DMS79 (cell line): Measurements from ENCODE around the gene SFT2D3.

ENCODE experiments used
- DNase-seq: peaks from one replicate; lab custom pipeline; 2025; lab: John Stamatoyannopoulos, UW

SFT2D3 gene

DNA sequence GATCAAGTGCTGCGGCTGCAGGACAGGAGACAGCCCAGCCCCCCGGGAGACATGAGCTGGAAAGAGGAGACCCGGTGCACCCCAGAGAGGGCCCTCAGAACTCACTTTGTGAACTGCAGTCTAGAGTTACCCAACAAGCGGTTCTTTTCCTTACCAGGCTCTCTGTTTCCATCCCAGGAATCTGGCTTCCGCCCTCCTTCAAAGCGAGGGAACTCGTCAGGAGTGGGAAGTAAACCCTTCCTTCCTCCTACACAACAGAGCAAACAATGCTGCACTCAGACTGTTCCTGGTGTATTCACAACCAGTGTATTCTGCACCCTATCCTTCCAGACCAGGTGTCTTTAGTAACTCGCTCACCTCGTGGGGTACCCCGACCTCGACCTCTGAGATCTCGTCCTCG is 8.0 kb downstream of the SFT2D3 start:
- no peak for DNase-seq

DNA sequence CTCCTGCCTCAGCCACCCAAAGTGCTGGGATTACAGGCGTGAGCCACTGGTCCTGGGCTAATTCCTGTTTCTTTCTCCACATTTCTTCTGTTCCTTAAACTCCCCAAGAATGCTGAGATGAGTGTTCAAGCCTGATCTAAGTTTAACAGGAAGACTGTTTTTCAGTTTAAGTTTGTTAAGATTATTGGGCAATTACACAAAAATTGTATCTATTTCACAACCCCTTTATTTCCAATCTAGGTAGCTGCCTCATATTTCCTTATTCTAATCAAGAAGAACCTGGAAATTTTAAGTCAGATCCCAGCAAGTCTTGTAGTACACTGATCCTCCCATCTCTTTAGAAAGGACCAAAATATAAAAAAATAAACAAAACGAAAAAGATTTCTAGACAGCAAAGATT is 11.7 kb downstream of the SFT2D3 start:
- no peak for DNase-seq

DNA sequence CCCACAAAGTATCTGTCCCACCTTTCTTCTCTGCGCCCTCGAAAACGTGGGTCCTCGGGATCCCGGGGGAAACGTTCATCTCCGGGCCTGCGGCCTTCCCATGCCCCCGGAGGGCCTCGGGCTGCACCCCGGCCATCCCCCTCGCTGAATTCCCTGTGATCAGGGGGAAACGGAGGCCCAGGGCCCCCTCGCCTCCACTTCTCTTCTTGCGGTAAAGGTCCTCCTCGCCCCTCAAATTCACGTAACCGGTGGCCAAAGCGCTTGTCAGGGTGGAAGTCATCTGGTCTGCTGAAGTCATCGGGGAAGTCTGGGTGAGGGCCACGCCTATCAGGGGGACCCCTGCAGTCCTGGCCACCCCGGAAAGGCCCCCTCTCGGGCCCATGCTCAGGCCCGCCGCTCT is 12.3 kb downstream of the SFT2D3 start:
- DNase-seq: no peak

DNA sequence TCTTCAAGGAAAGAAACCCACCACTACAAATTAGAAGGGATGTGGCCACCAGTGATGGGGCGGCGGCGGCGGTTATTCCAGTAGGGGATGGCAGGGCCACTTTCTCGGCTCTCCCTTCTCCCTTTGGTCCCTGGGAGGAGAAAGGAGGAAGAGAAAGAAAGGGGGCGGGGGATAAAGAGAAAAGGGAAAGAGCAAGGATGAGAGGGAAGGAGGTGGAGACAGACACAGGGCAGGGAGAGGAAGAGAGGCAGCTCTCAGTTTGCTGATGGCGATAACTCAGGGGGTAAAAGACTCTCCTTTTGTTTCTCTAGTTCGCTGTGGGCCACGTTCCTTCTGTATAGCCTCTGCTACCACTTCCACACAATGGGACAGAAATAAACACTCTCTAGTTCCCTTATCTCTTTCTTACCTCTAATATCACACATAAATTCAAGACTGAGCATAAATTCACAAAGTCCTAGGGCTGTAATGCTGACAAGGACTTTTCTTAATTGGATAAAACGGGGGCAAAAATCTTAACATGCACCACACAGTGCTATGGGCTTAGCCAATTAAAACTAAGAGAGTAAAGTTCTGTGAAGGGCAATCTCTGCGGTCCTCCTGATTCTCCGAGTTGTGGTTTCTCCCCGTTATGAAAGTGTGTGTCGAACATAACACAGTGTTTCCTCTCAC is 14.6 kb downstream of the SFT2D3 start:
- no peak for DNase-seq

DNA sequence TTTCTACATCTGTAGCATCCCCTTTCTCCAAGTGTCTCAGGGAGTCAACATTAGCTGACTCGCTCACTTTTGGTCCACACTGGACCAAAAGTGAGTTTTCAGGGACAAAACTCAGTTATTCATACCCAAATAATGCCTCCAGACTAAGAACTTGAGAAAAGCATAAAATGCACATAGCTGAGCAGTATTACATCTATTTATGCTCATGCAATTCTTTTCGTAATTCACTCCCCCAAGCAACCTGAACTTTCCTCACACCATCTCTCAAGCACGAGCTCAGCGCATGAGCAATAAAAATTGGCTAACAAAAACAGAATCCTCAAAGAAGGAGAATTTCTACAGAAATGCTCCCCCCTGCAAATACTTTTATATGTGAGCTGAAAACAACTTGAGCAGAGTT is 17.0 kb downstream of the SFT2D3 start:
- DNase-seq: no peak

DNA sequence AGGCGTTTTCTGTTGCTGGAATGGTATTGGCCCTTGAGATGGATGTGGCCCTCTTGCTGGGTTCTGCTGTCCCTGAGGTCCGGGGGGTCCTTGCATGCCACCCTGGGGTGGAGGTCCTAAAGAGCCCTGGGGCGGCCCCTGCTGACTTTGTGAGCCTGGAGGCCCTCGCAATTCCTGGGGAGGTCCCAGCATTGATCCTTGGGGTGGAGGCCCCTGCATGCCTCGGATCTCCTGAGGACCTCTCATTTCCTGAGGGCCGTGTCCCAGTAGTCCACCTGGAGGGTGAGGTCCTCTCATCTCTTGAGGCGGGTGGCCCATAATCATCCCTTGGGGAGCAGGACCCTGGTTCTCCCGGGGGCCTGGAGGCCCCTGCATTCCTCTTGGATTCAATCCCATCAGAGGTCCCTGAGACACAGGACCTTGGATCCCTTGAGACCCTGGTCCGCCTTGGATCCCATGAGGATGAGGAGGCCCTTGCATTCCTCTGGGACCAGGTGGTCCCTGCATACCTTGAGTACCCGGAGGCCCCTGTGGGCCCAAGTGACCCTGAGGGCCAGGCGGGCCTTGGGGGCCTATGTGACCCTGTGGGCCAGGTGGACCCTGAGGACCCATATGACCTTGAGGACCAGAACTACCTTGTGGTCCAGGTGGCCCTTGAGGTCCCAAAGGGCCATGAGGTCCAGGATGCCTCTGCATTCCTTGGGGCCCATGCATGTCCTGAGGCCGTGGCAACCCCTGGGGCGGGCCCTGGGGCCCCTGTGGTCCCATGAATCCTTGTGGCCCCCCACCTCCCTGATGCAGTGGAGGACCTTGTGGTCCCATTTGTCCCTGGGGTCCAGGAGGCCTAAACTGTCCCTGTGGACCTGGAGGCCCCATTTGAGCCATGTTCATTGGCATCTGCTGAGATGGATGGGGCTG is 18.3 kb downstream of the SFT2D3 start:
- no peak for DNase-seq

DNA sequence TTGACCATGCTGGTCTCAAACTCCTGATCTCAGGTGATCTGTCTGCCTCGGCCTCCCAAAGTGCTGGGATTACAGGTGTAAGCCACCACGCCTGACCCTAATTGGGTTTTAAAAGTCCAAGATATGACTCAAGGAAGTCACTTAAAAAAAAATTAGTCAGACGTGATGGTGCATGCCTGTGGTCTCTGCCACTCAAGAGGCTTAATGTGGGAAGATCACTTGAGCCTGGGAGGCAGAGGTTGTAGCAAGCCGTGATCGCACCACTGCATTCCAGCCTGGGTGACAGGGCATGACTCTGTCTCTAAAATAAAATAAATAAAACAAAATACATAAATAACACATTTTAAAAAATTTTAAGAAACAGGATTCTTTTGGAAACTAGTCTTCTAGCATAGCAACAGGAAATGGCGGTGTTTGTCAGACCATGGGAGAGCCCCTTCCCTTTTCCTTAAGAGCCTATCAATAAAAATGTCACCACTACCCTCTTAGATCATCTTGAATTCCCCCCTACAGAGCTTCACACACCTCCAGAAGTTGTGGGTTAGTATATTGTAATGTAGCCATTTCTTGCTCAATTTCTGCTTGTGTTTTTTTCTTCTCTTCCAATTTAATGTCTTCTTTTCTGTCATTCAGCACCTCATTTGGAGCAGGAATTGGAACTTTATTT is 20.1 kb downstream of the SFT2D3 start:
- DNase-seq: peak; percentile 11

DNA sequence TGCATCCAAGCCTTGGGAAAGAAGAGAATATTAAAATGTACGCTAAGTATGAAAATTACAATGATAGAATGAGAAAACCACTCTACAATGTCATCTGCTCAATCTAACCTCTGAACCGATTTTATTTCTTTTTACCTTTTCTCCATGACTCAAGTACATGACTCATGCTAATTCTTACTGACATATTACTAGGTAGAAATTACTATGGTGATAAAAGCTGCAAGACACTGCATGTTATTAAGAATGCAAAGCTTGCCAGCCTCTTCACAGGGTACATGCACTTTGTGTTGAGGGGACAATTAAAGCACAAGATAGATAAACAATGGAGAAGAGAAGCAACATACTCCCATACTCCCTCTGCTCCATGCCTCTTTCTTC is 20.7 kb downstream of the SFT2D3 start:
- no peak for DNase-seq

DNA sequence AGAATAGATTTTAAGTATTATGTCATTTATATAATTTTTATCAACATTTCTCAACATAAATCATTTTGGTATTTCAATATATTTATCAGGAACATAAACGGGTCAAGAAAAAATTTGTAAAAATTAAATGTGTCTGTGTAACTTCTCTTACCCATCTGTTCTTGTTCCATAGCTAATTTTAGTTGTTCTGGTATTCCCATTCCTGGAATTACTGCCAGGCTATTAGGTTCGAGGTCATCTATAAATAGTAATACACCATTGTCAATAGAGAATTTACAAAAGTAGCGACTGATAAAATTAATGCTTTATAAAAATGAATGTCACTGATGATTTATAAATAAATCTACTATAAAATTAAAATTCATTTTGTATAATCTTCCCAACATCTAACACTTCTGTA is 21.5 kb downstream of the SFT2D3 start:
- DNase-seq: no peak

DNA sequence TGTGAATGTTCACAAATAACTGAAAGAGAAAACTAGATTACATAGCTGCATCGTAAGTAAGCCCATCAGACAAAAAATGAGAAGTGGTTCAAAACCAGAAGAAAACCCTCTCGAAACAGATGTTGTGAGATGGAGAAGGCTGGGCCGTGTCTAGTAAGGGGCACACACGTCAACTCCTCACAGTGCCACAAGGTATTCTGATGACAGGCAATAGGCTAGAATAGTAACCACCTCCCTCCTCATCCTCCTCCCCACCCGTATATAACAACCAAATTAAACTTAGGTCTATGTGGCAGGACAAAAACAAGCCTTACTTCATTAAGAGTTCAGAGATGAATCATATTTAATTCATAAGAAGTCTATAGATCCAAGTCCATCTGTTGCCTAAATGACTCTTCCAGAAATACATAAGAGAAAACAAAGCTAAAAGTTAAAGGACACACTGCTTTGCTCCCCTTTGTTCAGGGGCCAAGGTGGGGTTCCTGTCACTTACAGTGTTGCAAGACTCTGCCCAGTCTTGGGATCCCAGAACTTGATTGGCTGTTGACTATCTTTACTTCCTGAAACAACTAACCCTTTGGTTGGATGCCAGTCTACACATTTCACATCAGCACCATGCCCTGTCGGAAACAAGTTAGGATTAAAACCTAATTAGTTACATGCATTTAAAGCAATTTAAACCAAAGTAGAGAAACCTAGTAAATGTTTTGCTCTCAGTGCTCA is 25.0 kb downstream of the SFT2D3 start:
- DNase-seq: no peak

DNA sequence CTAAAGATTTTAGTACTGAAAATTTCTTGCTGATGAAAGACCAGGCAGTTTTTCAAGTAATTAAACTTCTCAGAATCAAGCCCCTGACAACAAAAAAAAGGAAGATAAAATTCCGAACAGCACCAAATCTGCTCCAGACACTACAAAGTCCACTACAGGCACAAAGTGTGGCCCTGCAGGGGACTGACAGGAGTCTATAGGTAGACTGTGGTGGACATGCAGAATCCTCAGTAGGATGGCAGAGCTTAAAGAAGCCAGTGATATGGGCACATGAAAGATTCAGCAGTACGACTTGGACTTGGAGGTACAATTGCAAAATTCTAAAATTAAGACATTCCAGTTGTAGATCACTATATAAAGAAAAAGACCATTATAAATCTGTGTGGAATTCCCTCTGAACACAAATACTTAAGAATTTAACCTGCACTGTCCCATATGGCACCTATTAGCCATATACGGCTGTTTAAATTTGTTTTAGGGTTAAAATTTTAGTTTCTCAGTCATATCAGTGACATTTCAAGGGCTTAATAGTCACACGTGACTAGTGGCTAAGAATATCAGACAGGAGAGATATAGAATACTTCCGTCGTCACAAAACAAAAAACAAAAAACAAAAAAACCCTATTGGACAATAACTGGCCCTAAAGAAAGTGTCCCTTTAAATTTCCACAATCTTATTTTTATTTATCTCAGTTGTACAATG is 32.0 kb downstream of the SFT2D3 start:
- DNase-seq: no peak

DNA sequence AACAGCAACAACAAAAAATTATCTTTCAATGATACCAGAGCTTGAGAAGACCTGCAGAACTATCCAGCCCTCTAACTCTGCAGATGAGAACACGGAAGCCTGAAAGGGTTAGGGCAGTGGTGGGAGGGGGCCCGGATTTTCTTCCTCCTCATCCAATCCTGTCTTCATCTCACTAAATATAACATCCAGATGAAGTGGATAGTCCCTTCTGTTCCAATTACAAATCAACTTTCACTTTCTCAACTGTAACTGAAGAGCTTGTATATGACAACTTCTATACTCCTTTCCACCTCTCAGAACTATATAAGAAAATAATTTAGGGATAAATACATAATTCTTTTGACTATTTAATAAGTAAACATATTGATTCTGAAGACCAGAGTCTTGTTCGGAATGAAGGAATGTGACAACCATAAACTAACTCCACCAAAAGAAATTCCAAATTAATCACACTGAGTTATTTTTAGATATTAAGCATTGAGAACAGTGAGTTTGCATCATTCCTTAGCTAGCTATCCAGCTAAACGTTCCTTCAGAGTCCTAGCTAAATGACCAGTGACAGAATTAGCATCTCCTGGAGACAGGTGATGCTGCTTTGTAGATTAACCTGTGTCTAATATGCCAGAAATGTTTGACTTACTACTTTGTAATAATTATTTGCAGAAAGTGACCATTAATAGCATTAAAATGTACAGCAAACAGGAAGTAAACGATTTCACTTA is 32.7 kb downstream of the SFT2D3 start:
- no peak for DNase-seq

DNA sequence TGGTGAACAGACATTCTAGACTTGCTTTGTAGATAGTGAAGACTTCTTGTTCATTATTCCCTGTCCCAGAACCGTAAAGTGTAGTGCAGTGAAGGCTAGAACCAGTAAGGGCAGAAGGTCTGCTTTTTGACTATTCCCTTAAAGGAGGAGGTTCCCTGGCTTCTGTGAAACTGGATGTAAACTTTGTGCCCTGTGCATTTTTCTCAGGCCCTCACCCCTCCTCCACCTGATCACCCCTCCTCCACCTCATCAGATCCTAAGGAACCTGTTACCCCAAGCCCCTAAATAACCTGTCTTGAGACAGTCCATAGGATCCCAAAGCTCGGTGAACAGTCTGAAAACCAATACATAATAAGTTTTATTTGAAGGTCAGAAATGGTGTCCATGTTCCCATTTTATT is 33.7 kb downstream of the SFT2D3 start:
- no peak for DNase-seq

DNA sequence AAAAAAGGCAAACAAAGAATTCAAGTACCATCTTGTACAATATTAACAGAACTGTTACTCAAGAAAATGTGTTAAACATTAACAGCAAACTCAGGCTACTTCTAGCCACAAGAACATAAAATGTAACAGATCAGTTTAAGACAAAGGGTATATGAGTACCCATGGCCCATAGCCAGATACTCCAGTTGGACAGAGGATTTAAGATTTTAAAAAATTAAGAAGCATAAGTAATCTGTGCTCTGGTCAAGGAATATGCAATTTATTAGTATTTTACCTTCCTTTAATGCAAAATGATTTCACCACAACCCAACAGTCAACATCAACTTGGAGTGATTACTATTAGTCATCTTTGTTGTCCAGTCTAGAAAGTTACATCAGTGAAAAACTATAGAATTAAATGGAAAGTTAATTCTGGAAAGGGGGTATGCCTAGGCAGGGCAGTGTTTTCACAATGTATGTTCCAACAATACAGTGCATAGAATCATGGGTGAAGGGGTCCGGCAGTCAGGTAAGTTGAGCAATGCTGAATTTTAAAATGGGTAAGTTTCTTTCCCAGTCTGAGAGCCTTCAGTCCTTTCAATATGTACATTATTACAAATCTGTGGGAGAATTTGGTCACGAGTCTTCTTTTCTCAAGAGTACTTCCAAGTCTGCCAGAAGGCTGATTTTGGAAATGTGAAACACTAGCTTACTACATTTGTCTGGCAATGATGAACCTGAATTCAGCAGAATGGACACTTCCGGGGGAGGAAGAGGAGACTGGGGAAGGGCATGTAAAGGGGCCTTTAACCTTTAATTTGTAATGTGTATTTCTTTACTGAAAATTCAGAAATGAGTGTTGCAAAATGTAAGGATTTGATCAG is 34.5 kb downstream of the SFT2D3 start:
- no peak for DNase-seq

DNA sequence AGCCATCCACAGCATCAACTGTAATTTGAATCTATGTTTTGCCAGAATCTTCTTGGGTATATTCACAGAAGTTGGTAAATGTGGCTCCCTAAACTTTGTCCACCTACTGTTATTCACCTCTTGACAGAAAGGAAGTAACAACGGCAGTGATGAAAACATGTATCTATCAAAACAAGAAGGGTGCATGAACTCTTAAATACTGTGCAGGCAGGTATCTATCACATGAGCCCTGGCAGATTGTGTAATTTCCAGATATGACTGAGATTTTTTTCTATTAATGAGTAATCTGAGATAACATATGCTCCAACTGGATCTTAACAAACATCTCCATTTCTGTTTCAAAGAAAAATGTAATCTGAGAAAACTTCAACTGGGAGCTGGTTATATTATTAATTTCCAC is 36.6 kb downstream of the SFT2D3 start:
- DNase-seq: no peak

DNA sequence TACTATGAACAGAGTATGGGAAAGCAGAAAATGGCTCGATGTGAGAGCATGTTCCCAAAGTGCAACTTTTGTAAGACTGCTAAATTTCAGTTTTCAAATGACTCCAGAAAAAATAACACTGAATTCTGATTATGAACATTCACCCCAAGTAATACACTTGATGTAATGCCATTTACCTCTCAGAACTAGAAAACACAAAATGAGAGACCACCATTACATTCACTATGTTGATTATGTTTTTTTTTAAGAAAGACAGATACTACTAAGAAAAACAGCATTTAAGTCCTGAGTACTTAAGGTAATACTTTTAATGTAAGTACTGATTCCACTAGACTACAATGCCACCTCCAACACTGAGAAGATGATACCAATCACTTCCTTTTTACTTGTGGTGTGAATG is 38.5 kb downstream of the SFT2D3 start:
- no peak for DNase-seq

DNA sequence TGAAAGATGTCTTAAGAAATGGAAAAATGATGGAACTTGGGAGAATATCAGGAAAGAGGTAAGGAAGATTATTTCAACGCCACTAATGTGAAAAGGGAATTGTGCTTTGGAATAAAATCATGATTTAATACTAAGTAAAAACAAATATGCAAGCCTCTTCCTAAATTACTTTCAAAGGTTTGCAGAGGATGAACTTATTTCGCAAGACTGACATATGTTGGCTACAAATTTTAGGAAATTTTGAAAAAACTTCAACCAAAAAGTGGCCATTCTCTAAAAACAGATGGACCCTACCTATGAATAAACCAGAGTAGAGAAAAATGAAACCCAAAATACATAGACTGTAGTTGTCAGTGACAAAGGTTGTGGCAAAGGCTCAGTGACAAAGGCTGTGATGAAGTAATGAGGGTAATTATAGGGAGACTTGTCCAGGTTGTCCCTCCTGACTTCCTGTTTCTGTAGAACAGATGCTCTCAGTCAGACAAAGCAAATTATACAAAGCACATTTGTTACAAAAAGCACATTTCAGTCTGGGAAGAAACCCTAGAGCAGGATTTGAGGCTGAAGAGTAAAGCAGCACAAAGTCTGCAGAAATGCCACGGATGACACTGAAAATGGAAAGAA is 39.5 kb downstream of the SFT2D3 start:
- no peak for DNase-seq

DNA sequence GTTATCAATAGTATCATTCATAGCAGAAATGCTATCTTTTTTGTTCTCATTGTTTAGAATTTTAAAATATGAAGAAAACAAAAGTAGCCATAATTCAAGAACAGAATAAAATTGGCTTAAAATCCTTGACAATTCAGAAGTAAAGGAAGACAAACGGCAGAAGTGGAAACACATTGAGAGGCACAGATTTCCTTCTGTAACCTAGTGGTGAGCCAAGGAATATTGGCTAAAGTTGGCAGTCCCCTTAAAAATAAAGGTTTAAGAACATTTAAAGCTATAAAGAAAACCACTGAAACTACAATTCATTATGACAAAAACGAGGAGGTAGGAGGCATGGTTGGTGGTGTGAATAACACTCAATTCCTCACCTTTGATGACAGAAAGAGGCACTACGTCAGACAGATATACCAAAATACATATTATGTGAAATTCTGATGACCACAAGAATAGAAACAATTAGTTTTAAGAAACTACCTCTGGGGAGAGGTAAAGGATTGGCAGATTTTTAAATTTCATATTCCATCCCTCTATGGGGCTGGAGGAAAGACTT is 42.3 kb downstream of the SFT2D3 start:
- DNase-seq: no peak

DNA sequence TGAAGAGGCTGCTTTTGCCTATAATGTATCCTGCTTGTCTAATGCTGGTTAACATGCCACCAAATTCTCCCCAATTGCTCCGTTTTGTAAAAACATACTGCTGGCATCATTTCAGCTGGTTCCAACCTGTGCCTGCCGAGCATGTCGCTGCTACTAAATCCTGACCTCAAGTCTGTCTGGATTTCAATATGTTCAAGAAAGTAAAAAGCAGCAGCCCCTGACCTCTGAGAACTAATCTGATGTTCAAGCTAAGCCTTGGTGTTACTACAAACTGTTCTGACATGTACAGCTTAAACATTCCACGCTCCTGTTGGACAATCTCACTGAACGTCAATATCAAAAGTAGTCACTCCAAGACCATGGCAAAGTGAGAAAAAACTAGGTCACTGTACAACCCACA is 46.3 kb downstream of the SFT2D3 start:
- no peak for DNase-seq
